NCI-H1417 (cell line): ENCODE measurements around the gene SPN.
"Not testable (repeated sequence)": the region's sequence is repeated elsewhere in the genome, so short reads cannot be mapped to it uniquely, and the experiment has no call there.

Source experiments
- DNase-seq, 3 experiments: peaks; one replicate each; lab custom pipeline; 2025; lab: John Stamatoyannopoulos, UW

The SPN gene

GRCh38 chr16:29646947-29647346, 16.1 kb upstream of the SPN start:
- DNase-seq: no peak

GRCh38 chr16:29649588-29650494, 13.2 kb upstream of the SPN start:
- peak in 1 of 3 experiments; percentile 23 for DNase-seq

- DNase-seq: no peak
Measured at GRCh38 chr16:29650771-29651170, 12.3 kb upstream of the SPN start.

- DNase-seq: no peak
Measured at GRCh38 chr16:29651774-29652349, 11.2 kb upstream of the SPN start.

GRCh38 chr16:29653471-29653870, 9.6 kb upstream of the SPN start:
- no peak for DNase-seq

GRCh38 chr16:29653890-29654289, 9.2 kb upstream of the SPN start:
- not testable (repeated sequence) for DNase-seq

- DNase-seq: no peak
Measured at GRCh38 chr16:29656688-29657523, 6.1 kb upstream of the SPN start.

- DNase-seq: no peak
Measured at GRCh38 chr16:29658705-29659104, 4.3 kb upstream of the SPN start.

GRCh38 chr16:29662000-29662728, 883 bp upstream of the SPN start:
- no peak for DNase-seq

GRCh38 chr16:29662729-29663015, 375 bp upstream of the SPN start:
- no peak for DNase-seq

GRCh38 chr16:29663807-29664090, 702 bp downstream of the SPN start:
- no peak for DNase-seq

- DNase-seq: peak in 2 of 3 experiments; percentile 2 to 33
Measured at GRCh38 chr16:29664091-29664921, 1.3 kb downstream of the SPN start.

- DNase-seq: no peak
Measured at GRCh38 chr16:29665294-29666077, 2.4 kb downstream of the SPN start.

- DNase-seq: not testable (repeated sequence)
Measured at GRCh38 chr16:29667322-29667610, 4.2 kb downstream of the SPN start.

- no peak for DNase-seq
Measured at GRCh38 chr16:29667755-29668154, 4.7 kb downstream of the SPN start.

GRCh38 chr16:29668267-29668666, 5.2 kb downstream of the SPN start:
- no peak for DNase-seq

GRCh38 chr16:29673501-29673900, 10.5 kb downstream of the SPN start:
- no peak for DNase-seq

- DNase-seq: no peak
Measured at GRCh38 chr16:29674188-29674587, 11.1 kb downstream of the SPN start.

GRCh38 chr16:29675811-29676643, 13.0 kb downstream of the SPN start:
- DNase-seq: peak in 1 of 3 experiments; percentile 5
